Measurements from ENCODE around the gene TRIM33. TPM values are rescaled to one million over a fixed set of nuclear protein-coding genes. Genes with fewer than 3 reads are reported as not detected.

Gene TRIM33
- total and polyA plus RNA-seq, 2 of the 13 experiments (the other 11 are each of a cell fraction or from before 2014, with no cell fraction given) = 35.5 to 42.2 TPM

Small RNAs within 50 kb of the gene (small RNA-seq; reads per million reads assigned to genes)
- 0 reads per million in 3 experiments for gene RF00019 (ENCODE audit: insufficient read depth in 2 of 3, insufficient read length in 3 of 3, low read depth in 2 of 3, low replicate concordance in 1 of 3)

Other genes starting within 250 kb of the TRIM33 start
- gene BCAS2, start 70.4 kb upstream of the TRIM33 start, total RNA-seq (2016; rRNA removed; fragmentation: Illumina TruSeq; extraction: Trizol) = 47.4 and 78.0 TPM in 2 replicates
- gene BCAS2, start 70.4 kb upstream of the TRIM33 start, polyA plus RNA-seq (2011; rRNA removed) = 15.2 and 18.0 TPM in 2 replicates
- gene DENND2C, start 158.8 kb upstream of the TRIM33 start, total RNA-seq (2016; rRNA removed; fragmentation: Illumina TruSeq; extraction: Trizol) = 0.25 and 0.33 TPM in 2 replicates
- gene DENND2C, start 158.8 kb upstream of the TRIM33 start, polyA plus RNA-seq (2011; rRNA removed) = 0.07 and 0.08 TPM in 2 replicates
- gene AMPD1, start 184.3 kb upstream of the TRIM33 start, total RNA-seq (2016; rRNA removed; fragmentation: Illumina TruSeq; extraction: Trizol) = not detected in 2 replicates
- gene AMPD1, start 184.3 kb upstream of the TRIM33 start, polyA plus RNA-seq (2011; rRNA removed) = not detected in 2 replicates
- gene NRAS, start 205.6 kb upstream of the TRIM33 start, total RNA-seq (2016; rRNA removed; fragmentation: Illumina TruSeq; extraction: Trizol) = 58.8 and 96.2 TPM in 2 replicates
- gene NRAS, start 205.6 kb upstream of the TRIM33 start, polyA plus RNA-seq (2011; rRNA removed) = 26.9 and 38.6 TPM in 2 replicates
- 313 and 582 TPM in 2 replicates for gene CSDE1, start 246.8 kb upstream of the TRIM33 start, total RNA-seq (2016; rRNA removed; fragmentation: Illumina TruSeq; extraction: Trizol)
- 115 and 150 TPM in 2 replicates for gene CSDE1, start 246.8 kb upstream of the TRIM33 start, polyA plus RNA-seq (2011; rRNA removed)